ENCODE results near the gene RALGPS1. TPM values are rescaled to one million over a fixed set of nuclear protein-coding genes. Genes with fewer than 3 reads are reported as not detected.

The RALGPS1 gene
- total and polyA plus RNA-seq, 2 of the 13 experiments (the other 11 are each of a cell fraction or from before 2014, with no cell fraction given): 3.7 to 6.5 TPM

DNA sequence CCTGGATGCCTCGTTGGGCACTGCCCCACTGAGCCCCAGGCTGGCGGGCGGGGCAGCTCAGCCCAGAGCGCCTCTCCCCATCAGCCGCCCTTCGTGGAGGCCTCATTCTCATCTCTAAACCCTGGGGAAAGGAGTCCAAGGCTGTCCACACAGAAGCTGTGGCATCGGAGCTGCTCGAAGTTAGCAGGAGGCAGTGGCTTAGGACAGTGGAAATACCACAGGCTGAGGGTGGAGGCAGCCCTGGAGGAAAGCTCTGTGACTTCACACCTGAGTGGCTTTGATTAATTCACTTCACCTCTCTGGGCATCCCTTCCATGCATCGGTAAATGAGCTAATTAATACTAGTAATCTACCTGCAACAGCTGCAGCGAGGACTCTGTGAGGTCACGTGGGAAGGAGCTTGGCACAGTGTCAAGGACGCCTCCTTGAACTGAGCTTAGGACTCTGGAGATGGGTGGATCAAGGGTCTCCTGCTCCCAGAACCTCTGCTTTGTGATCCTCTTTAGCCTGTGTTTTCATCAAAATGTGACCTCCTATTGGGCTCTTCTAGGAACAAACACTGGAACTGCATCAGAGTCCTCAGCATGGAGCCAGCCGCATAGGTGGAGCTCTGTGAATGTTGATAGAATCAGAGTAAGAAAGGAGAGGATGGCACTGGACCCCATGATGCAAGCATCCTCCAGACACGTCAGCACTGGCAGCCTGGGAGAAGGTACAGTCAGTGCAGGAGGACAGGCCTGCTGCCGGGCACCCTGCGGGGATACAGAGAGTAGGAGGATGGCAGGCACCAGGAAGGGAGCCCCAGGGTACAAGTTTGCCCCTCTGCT lies 208.7 kb downstream of the RALGPS1 start (continued):
- TF ChIP-seq ZNF672 (CRISPR knock-in tag; IDR thresholded peaks at IDR 0.05): no peak
- TF ChIP-seq ZNF24 (IDR thresholded peaks at IDR 0.05): no peak
- TF ChIP-seq RNF2 (conservative IDR thresholded peaks at IDR 0.05; ENCODE audit: low read depth): 0 out of 2 replicates have a peak, but pooled peaks have one; percentile 34
- TF ChIP-seq RFX1 (IDR thresholded peaks at IDR 0.05): no peak
- TF ChIP-seq ATF4 (CRISPR knock-in tag; IDR thresholded peaks at IDR 0.05): no peak
- no peak for TF ChIP-seq ARID2 (CRISPR knock-in tag; IDR thresholded peaks at IDR 0.05; ENCODE audit: borderline replicate concordance)
- TF ChIP-seq PHF21A (CRISPR knock-in tag; IDR thresholded peaks at IDR 0.05): 0 out of 2 replicates have a peak, but pooled peaks have one; percentile 6
- no peak for TF ChIP-seq DBP (CRISPR knock-in tag; IDR thresholded peaks at IDR 0.05; ENCODE audit: not compliant biosample characterization)
- no peak for TF ChIP-seq SMYD3 (CRISPR knock-in tag; IDR thresholded peaks at IDR 0.05)
- TF ChIP-seq, protein P1, sequence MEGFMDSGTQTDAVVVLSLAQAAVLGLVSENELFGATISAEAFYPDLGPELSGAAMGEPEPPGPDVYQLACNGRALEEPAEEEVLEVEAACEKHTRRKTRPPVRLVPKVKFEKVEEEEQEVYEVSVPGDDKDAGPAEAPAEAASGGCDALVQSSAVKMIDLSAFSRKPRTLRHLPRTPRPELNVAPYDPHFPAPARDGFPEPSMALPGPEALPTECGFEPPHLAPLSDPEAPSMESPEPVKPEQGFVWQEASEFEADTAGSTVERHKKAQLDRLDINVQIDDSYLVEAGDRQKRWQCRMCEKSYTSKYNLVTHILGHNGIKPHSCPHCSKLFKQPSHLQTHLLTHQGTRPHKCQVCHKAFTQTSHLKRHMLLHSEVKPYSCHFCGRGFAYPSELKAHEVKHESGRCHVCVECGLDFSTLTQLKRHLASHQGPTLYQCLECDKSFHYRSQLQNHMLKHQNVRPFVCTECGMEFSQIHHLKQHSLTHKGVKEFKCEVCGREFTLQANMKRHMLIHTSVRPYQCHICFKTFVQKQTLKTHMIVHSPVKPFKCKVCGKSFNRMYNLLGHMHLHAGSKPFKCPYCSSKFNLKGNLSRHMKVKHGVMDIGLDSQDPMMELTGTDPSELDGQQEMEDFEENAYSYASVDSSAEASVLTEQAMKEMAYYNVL (CRISPR knock-in tag; IDR thresholded peaks at IDR 0.05; ENCODE audit: borderline replicate concordance): no peak
- TF ChIP-seq NFIB (CRISPR knock-in tag; IDR thresholded peaks at IDR 0.05; ENCODE audit: borderline replicate concordance): 0 out of 2 replicates have a peak, but pooled peaks have one; percentile 65
- no peak for TF ChIP-seq ZBTB20 (CRISPR knock-in tag; IDR thresholded peaks at IDR 0.05; ENCODE audit: borderline replicate concordance, low read depth)
- TF ChIP-seq REPIN1 (CRISPR knock-in tag; IDR thresholded peaks at IDR 0.05; ENCODE audit: borderline replicate concordance, low read depth): no peak
- TF ChIP-seq JUN (CRISPR knock-in tag; IDR thresholded peaks at IDR 0.05): no peak
- TF ChIP-seq PHF5A (CRISPR knock-in tag; IDR thresholded peaks at IDR 0.05; ENCODE audit: low read depth, unreplicated experiment): no peak
- no peak for TF ChIP-seq STAG1 (CRISPR knock-in tag; IDR thresholded peaks at IDR 0.05)
- TF ChIP-seq CAMTA2 (CRISPR knock-in tag; IDR thresholded peaks at IDR 0.05; ENCODE audit: borderline replicate concordance): no peak
- no peak for TF ChIP-seq FOXK2 (IDR thresholded peaks at IDR 0.05)
- TF ChIP-seq ZMYM2 (CRISPR knock-in tag; IDR thresholded peaks at IDR 0.05): no peak
- TF ChIP-seq, protein P2, sequence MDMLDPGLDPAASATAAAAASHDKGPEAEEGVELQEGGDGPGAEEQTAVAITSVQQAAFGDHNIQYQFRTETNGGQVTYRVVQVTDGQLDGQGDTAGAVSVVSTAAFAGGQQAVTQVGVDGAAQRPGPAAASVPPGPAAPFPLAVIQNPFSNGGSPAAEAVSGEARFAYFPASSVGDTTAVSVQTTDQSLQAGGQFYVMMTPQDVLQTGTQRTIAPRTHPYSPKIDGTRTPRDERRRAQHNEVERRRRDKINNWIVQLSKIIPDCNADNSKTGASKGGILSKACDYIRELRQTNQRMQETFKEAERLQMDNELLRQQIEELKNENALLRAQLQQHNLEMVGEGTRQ (IDR thresholded peaks at IDR 0.05; ENCODE audit: low read depth, low read length): 0 out of 2 replicates have a peak, but pooled peaks have one; percentile 7
- TF ChIP-seq, protein P2 (CRISPR knock-in tag; IDR thresholded peaks at IDR 0.05; ENCODE audit: borderline replicate concordance): no peak
- no peak for TF ChIP-seq ZKSCAN5 (CRISPR knock-in tag; IDR thresholded peaks at IDR 0.05)
- TF ChIP-seq, protein P3, sequence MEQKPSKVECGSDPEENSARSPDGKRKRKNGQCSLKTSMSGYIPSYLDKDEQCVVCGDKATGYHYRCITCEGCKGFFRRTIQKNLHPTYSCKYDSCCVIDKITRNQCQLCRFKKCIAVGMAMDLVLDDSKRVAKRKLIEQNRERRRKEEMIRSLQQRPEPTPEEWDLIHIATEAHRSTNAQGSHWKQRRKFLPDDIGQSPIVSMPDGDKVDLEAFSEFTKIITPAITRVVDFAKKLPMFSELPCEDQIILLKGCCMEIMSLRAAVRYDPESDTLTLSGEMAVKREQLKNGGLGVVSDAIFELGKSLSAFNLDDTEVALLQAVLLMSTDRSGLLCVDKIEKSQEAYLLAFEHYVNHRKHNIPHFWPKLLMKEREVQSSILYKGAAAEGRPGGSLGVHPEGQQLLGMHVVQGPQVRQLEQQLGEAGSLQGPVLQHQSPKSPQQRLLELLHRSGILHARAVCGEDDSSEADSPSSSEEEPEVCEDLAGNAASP (CRISPR knock-in tag; IDR thresholded peaks at IDR 0.05; ENCODE audit: borderline replicate concordance): no peak

All from HepG2 (cell line).